A673 (cell line): ENCODE data around the gene CSGALNACT2. TPM values are rescaled to one million over a fixed set of nuclear protein-coding genes. Genes with fewer than 3 reads are reported as not detected.

Source experiments
- BruUV-seq: library from RNA; stranded (reverse); fragments of 400-500 nt; replicated peaks from 2 replicates; lab custom pipeline; 2021; lab: Mats Ljungman, UMichigan
- CTCF ChIA-PET: fragments of 300-600 bp; sonication (Branson Sonifier 250); formaldehyde crosslinking; loops from one replicate; lab custom pipeline; 2022; ENCODE audit warnings: antibody characterized with exemption; lab: Charles Lee
- POLR2A ChIA-PET: fragments of 300-600 bp; sonication (Branson Sonifier 250); formaldehyde crosslinking; loops from one replicate; lab custom pipeline; 2022; ENCODE audit warnings: antibody characterized with exemption; ENCODE audit not compliant: low non-redundant PET; lab: Charles Lee
- DNase-seq: peaks from one replicate; pipeline ENCODE4 v3.0.0-alpha.2; 2015; ENCODE audit warnings: low spot score
- H3K27ac ChIP-seq: fragments of 200-600 bp; sonication (generic); 2 replicates; pipeline ENCODE4 v1.5.1; 2016; ENCODE audit warnings: mixed run types, low read depth, mild to moderate bottlenecking, mixed read lengths, antibody characterized with exemption, low read length; ENCODE audit not compliant: poor library complexity, severe bottlenecking
- H3K27me3 ChIP-seq: fragments of 200-600 bp; sonication (generic); replicated peaks from 2 replicates; pipeline ENCODE4 v1.6.1; 2017; ENCODE audit warnings: mixed run types, low read depth, mild to moderate bottlenecking, mixed read lengths, antibody characterized with exemption, low read length; ENCODE audit not compliant: insufficient read depth, poor library complexity
- H3K36me3 ChIP-seq: fragments of 200-600 bp; sonication (generic); 2 replicates; pipeline ENCODE4 v1.6.1; 2016; ENCODE audit warnings: mixed run types, mild to moderate bottlenecking, mixed read lengths, antibody characterized with exemption, low read length; ENCODE audit not compliant: insufficient read depth, poor library complexity, severe bottlenecking
- H3K4me1 ChIP-seq: fragments of 200-600 bp; sonication (generic); 2 replicates; pipeline ENCODE4 v1.6.1; 2017; ENCODE audit warnings: mixed run types, mild to moderate bottlenecking, mixed read lengths, antibody characterized with exemption, low read length; ENCODE audit not compliant: insufficient read depth, poor library complexity, severe bottlenecking
- H3K4me3 ChIP-seq: fragments of 200-600 bp; sonication (generic); 2 replicates; pipeline ENCODE4 v1.5.1; 2016; ENCODE audit warnings: low read depth, mixed run types, mild to moderate bottlenecking, mixed read lengths, low read length; ENCODE audit not compliant: poor library complexity, severe bottlenecking
- H3K9me3 ChIP-seq: fragments of 200-600 bp; sonication (generic); 2 replicates; pipeline ENCODE4 v1.6.1; 2016; ENCODE audit warnings: mixed run types, low read depth, mild to moderate bottlenecking, mixed read lengths, antibody characterized with exemption, low read length; ENCODE audit not compliant: poor library complexity, severe bottlenecking
- CTCF ChIP-seq: fragments of 300-800, 200-600 bp; sonication (generic); conservative IDR thresholded peaks from 2 replicates; pipeline ENCODE4 v1.5.1; 2017; ENCODE audit warnings: low read depth, mild to moderate bottlenecking, antibody characterized with exemption, low read length, moderate library complexity, mixed read lengths
- EZH2 ChIP-seq: fragments of 200-600 bp; sonication (generic); IDR thresholded peaks from 2 replicates; pipeline ENCODE4 v1.6.1; 2017; ENCODE audit warnings: borderline replicate concordance, low read depth, mild to moderate bottlenecking, mixed read lengths, antibody characterized with exemption, low read length; ENCODE audit not compliant: poor library complexity, severe bottlenecking
- intact Hi-C: fragments of 100-400 bp; cut with micrococcal nuclease; formaldehyde crosslinking; loops from one replicate; pipeline ENCODE4 v1.10.0; 2022; ENCODE audit not compliant: unreplicated experiment
- total RNA-seq: library from RNA; stranded (reverse); gene quantifications from 2 replicates; pipeline ENCODE4 v1.2.3, GENCODE V29; 2021

Gene CSGALNACT2
- total RNA-seq, 1 experiment from 2014 or later = 18.6 TPM

- Histone ChIP-seq H3K9me3 (no peaks in the 10 kb centered on the region), H3K4me1 (no peaks in the 10 kb centered on the region), H3K27me3 (no peaks in the 10 kb centered on the region), H3K4me3 (no peak overlapping the region), H3K36me3 (peaks cover 16% of the 10 kb centered on the region), H3K27ac (no peak overlapping the region)
- ChIA-PET CTCF (no interaction called here), POLR2A (no interaction called here)
- no peak for DNase-seq
- BruUV-seq = no TSS peak
- no peak for TF ChIP-seq EZH2
- no peak for TF ChIP-seq CTCF
- intact Hi-C loops = no loop called here
Observed at GRCh38 chr10:43173120-43173519, 34.9 kb downstream of the CSGALNACT2 start.

GRCh38 chr10:43174969-43175368 lies 36.7 kb downstream of the CSGALNACT2 start:
- Histone ChIP-seq H3K36me3 (peaks cover 17% of the 10 kb centered on the region), H3K27me3 (no peaks in the 10 kb centered on the region), H3K27ac (no peak overlapping the region), H3K4me1 (no peaks in the 10 kb centered on the region), H3K9me3 (no peaks in the 10 kb centered on the region), H3K4me3 (no peak overlapping the region)
- no peak for DNase-seq
- intact Hi-C loops = no loop called here
- no peak for TF ChIP-seq EZH2
- TF ChIP-seq CTCF = no peak
- POLR2A ChIA-PET = no interaction called here
- BruUV-seq = no TSS peak
- CTCF ChIA-PET = no interaction called here

GRCh38 chr10:43176271-43176670 lies 38.0 kb downstream of the CSGALNACT2 start:
- H3K36me3 ChIP-seq = peaks cover 17% of the 10 kb centered on the region
- H3K4me3 ChIP-seq = no peak overlapping the region
- no peaks in the 10 kb centered on the region for H3K4me1 ChIP-seq
- no TSS peak for BruUV-seq
- no peaks in the 10 kb centered on the region for H3K27me3 ChIP-seq
- no peak for DNase-seq
- CTCF ChIA-PET = no interaction called here
- intact Hi-C loops = no loop called here
- TF ChIP-seq EZH2 (no peak), CTCF (no peak)
- POLR2A ChIA-PET = no interaction called here
- H3K27ac ChIP-seq = no peak overlapping the region
- no peaks in the 10 kb centered on the region for H3K9me3 ChIP-seq
